ENCODE results near the gene HAUS3. TPM values are rescaled to one million over a fixed set of nuclear protein-coding genes. Genes with fewer than 3 reads are reported as not detected.

The HAUS3 gene
- total RNA-seq, 1 donor from 2014 or later = 5.7 TPM

DNA sequence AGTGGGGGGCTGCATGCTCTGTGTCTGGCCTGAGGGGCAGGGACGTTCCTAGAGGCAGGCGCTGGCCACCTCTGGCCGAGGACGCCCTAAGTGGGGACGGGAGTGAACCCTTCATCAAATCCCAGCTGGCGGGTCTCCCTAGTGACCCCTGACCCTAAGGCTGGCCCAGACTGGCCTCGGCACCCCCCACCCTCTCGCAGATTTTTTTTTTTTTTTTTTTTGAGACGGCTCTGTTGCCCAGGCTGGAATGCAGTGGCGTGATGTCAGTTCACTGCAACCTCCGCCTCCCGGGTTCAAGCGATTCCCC lies 21.0 kb upstream of the HAUS3 start:
- no peak for ATAC-seq

DNA sequence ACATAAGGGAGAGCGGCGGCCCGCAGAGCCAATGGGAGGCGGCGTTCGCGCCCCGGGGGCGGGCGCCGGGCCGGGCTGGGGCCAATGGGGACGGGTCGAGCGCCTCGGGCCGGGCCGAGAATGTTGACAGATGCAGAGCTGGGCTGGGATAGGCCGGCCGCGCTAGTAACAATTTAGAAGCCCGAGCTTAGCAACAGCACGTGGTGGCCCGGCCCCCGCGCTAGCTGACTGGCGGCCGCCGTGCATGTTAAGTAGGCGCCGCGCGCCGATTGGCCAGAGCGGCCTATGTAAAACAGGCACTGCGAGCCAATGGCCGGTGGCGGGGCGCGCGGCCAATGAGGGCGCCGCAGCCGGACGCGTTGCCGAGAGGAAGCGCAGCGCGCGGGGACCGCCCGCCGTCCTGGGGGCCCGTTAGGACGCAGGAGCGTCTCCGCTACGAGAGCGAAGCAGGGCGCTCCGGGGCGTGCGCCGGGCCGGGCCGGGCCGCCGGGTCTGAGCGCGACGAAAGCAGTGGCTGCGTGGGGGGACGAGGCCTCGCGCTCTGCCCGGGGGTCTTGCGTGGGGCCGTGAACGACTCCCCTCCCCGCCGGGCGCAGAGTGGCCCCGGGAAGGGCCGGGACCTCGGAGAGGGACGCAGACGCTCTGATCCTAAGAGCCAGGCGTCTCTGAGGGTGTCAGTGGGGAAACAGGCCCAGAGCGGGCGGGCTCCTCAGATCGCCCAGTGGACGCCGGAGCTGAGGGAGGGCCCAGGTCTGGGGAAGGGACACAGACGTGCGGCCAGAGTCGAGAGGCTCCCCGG lies 20.4 kb upstream of the HAUS3 start:
- ATAC-seq = peak; percentile 97

DNA sequence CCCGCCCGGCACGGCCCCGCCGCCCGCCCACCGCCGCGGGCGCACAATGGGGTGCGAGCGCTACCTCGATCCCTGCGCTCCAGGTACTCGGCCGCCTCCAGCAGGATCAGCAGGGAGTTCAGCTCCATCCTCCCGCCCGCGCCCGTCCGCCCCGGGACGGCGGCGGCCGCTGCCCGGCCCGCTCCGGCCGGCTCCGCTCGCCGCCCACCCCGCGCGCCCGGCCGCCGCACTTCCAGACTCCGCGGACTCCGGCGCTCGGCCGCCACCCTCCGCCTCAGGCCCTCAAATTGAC lies 19.9 kb upstream of the HAUS3 start, which contains the start of gene MXD4:
Gene MXD4, minus strand, starts transcription at position 257 of the 292 bp plus-strand sequence. Its CDS starts 129 bp downstream, at position 128.
- no peak for ATAC-seq

DNA sequence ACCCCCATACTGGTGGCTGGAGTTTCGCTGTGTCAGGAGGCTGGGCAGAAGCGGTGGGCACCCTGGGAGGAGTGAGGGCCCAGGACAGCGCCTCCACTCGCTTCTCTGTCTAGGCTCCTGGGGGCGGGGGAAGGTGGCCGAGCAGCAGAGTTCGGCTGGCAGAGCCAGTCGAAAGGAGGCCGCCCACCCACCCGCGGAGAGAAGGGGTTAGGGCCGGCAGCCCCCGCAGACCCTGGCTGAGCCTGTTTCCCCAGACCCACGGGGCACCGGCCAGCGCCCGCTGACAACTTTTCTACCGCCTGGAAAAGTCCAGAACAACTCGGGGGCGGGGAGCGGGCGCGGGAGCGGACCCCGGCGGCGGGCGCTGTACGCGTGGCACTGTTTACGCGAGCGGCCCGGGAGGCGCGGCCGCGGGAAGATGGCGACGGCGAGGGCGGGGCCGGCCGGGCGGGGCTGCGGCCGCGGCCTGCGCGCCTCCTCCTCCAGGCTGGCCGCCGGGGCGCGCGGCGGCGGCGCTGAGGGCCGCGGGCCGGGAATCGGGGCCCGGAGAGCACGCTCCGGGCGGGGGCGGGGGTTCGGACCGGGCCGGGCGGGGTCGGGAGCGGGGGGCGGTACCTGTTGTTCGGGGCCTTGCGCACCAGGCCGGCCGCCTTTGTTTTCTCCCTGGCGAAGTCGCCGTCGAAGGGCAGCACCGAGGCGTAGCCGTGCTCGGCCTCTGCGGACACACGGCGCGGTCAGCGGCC lies 19.4 kb upstream of the HAUS3 start:
- peak; percentile 14 for ATAC-seq

DNA sequence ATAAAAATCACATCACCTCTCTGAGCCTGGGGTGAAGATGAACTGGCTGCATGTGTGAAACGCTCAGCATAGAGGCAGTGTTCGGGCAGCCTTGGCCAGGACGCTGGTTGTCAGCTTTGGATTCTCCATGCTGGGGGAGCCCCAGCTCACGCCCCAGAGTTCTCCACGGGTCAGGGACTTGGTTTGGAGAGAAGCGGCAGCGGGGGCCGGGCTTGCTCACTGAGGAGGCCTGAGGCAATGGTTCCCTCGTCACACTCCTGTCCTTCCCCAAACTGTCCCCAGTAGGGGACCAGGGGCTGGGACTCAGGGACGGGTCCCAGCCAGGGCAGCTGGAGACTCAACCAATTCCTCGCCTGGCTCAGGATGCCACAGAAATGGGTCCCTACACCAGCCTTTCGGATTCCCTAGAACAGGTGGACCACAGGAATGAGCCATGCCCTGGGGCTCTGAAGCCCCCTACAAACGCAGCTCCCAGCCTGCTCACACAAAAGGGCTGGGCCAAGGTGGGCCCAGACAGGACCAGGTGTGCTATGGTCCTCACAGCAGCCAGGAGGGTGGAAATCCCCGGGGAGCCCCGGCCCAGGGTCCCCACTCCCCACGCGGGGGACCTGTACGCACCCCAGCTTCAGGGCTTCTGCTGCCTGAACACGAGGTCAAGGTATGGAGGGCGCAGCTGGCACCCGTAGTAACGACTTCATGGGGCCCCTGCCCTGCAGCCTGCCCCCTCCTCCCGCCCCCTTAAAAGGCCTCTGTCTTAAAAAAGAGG lies 18.6 kb upstream of the HAUS3 start:
- ATAC-seq = no peak

DNA sequence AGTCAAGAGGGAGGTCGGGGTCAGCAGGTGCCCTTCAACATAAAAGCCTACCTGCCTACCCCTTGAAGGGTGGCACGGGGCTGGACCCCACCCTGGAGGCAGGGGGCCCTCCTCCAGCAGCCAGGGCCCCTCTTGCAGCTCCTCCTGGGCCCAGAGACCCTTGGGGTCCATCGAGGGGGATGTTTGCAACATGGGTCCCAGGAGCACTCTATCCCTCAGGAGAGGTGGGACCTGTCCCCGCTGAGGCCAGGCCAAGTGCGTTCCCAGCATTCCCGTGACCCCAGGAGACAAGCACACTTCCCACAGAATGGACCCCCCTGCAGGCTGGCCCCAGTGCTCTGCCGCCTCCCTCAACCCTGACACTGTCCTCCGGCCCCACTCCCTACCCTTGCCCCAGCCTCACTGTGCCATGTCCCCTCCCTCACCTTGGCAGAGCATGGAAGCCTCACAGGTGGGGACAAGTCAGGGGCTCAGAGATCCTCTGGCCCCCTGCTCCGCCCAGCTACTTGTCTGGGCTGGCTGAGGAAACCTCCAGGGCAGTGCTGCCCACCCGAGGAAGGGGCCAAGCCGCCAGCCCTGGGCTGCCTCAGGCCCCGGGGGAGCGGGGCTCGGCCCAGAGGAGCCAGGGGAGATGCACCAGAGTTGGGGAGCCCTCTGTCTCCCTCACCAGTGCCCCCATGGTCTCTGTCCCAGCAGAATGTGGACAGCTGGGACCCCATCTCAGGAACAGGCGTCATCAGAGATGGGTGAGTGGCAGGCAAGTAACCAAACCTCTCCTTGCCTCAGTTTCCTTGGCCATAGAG lies 17.8 kb upstream of the HAUS3 start:
- ATAC-seq = no peak

DNA sequence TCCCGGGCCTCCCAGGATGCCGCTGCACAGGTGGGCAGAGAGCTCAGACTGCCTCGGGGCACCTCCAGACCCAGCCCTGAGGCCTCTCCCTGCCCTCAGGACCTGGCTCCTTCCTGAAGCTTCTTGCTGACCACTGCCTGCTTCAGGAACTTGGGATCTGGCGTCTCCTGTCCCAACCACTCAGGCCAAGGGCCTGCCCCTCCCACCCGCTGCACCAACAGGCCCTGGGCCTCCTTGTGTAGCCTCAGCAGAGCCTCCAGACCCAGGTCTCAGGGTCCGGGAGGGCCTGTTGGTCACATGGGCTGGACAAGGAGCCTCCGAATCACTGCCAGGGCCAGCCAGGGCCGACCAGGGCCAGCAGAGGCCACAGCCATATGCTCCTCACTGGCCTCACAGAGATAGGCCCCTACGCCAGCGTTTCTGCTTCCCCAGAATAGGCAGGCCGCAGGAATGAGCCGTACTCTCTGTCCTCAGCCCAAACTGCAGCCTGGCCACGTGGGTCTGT lies 17.2 kb upstream of the HAUS3 start:
- no peak for ATAC-seq

DNA sequence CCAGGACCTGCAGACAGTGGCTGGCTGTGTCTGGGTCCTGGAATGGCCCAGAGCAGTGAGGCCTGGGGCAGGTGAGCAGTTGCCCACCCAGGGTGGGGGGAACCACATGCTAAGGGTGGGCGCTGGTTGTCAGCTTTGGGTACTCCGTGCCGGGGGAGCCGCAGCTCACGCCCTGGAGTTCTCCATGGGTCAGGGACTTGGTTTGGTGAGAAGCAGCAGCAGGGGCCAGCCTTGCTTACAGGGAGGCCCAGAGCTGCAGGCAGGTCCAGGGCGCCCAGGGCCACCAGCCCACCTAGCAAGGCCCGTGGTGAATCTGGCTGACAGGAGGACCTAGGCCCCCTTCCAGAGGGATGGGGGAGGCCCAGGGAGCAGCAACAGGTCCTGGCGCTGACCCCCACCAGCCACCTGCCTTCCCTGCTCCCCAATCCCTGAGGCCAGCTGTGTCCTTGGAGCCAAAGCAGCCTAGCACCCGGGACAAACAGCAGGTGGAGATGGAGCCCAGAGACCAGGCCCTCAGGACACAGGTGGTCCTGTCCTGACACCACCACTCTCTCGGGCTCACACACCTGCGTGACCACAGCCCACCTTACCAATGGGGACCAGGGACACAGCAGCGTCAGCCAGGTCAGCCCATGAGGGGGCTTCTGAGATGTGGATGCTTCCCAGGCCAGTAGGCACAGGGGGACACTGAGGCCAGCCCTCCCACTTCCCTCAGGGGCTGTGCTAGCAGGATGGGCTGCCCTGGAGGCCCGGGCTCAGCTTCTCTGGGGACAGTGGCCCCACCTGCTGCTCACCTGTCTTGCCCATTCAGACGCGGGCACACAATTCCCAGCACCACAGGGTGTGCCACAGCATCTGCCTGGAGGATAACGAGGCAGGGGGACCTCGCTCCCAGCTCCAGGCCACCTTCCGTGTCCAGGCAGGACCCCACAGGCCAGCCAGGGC lies 16.4 kb upstream of the HAUS3 start:
- no peak for ATAC-seq

DNA sequence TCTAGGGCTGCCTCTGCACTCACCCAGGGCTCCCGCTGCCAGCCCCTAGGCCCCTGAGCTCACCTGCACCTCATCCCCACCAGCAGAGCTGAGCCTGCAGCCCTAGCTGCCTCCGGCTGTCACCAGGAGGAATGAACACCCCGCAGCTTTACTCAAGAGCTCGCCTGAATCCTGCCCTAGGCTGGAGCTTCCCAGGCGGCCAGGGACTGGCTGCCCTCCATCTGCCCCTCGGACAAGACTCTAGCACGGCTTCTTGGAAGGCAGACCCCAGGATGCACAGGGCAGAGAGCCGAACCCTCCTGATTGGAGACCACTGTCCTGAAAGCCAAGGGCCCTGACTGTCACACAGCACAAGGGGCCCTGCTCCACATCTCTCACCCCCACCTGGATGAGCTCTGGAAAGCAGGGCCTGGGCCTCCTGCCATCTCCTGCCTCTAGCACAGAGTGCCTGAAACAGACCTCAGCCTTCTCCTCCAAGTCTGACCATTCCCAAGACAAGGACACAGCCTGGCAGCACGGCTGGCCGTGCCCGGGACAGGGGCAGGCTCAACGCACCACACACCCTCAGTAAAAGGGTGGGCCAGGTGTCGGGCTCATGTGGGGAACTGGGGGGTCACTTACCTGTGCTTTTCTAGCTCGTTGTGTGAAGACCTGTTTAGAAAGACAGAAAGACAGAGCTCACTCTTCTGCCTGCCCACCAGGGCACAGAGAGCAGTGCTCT lies 15.6 kb upstream of the HAUS3 start:
- ATAC-seq = no peak

DNA sequence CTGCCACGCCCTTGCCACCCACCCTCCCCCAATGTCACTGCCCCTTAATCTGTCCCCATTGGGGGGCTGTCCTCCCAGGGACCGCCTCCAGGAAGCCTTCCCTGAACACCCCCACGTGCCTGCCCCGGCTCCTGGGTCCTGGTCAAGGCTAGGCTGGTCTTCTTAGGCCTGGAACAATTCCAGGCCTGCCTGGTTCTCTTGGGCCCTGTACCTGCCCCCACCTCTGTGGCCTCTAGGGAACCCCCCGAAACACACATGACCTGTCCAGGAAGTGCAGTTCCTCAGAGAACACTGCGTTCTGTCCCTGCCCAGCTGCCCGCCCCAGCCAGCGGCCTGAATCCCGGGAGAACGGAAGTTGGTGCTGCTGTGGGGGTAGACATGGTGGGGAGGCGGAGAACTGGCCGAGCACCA lies 14.9 kb upstream of the HAUS3 start:
- ATAC-seq = no peak

DNA sequence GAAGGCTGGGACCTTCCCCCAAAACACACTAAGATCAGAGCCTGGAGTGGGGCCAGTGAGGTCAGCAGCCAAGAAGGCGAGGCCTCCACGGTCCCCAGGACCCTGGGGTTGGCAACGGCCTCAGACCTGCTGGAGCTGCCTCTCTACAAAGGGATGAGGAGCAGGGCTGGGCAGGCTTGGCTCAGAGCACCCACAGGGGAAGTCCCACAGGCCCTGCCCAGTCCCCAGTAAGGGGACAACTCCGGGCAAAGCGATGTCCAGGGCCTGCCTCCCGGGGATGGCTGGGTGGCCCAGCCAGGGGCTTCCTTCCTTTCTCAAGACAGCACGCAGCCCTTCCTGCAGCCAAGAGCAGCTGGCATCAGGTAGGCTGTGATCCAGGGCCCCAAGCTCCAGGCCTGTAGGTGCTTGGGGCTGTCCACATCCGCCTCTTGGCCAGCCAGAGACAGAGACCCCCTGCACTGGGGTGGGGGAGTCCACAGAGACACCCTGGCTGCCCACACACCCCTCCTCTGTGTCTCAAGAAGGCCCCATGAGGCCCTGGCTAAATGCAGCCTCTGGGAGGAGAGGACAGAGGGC lies 14.3 kb upstream of the HAUS3 start:
- no peak for ATAC-seq

DNA sequence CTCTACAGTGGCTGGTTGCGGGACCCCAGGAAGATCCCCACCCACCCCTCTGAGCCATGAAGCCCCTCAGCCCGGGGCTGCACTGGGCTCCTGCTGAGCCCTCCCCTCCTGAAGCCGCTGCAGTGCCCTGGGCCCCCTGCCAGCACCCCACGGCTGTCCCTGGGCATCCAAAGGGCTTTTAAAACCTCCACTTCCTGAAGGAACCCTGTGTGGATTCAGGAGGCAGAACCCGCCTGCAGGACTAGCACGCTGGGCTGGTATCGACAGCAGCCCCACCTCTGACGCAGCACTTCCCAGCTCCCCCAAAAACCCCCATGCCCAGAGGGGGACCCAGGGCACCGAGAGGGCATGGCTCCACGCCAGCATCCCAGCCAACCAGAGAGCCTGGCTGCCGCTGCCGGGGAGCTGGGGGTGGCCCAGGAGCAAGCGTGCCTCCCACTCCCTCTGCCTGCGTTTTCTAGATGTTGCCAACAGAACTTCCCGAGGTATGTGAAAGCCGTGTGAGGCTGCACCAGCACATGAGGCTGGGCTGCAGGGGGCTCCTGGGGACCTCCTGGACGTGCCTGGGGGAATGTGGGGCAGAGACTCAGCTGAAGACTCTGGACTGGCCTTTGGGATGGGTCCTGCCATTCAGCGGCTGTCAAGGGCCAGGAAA lies 13.7 kb upstream of the HAUS3 start:
- peak; percentile 19 for ATAC-seq

DNA sequence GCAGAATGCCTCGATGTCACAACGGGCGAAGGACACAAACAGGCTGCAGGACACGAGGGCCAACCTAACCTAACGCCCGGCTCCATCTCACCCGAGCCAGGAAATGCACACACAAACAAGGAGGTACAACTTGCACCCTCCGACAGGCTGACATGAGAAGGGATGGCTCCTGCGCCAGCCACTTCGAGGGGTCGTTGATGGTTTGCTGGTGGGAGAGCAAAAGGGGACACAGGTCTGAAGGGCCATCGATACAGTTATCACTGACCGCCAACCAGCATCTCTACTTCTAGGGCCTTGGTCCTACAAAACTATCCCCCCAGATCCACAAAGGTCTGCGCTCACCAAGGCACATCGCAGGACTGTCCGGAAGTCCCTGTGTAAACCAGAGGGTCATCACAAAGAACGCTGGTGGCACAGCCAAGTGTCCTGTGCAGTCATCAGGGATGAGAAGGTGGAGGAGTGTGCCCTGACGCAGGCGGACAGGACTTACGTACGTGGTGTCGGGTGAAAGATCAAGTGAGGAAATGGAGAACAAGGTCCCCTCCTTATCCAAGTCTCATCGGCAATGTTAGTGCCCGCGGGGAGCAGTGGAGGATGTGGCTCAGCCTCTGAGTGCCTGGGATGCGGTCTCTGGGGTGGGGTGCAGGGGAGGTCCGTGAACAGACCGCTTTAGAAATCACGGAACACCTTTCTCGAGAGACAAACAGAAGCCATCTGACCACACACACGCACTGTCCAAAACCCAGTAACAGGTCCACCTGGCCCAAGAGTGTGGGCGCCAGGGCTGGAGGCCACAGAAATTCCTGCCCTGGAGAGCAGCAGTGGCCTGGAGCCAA lies 13.0 kb upstream of the HAUS3 start:
- no peak for ATAC-seq

DNA sequence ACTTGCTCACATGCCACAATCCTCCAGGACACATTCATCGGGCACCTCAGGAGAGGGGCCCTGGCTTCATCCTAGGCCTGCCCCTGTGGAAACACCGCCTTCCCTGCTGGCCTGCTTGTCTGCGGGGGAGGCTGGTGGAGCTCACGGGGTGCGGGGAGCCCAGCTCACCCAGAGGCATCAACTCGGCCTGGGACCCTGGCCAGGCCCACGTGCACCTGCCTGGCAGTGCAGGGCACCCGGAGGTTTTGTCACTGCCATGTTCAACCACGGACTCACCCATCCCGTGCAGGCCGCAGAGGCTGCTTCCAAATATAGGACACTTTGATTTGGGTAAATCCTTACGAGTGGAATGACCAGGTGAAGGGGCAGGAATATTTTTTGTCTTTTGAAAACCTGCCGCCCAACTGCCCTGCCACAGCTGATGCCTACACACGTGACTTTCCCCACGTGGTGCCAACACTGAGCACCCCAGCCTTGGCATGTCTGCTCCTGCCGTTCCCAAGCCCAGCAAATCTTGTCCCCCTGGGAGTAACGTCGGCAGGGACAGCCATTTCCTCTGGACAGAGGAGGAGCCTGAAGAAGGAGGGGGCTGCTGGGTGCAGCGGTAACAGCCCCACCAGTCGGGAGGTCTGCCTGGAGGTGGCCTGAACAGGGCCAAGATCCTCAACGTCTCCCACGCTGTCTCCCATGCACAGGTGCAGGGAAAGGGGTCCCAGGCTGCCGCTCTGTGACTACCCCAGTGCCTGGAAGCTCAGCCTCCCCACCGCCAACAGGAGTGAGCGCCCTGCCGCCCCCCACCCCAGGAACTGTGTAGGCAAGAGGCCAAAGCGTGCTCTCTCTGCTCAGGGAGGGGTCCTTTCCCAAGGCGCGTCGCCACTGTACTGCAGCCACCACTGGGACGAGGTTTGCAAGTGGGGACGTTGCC lies 11.5 kb upstream of the HAUS3 start:
- no peak for ATAC-seq

DNA sequence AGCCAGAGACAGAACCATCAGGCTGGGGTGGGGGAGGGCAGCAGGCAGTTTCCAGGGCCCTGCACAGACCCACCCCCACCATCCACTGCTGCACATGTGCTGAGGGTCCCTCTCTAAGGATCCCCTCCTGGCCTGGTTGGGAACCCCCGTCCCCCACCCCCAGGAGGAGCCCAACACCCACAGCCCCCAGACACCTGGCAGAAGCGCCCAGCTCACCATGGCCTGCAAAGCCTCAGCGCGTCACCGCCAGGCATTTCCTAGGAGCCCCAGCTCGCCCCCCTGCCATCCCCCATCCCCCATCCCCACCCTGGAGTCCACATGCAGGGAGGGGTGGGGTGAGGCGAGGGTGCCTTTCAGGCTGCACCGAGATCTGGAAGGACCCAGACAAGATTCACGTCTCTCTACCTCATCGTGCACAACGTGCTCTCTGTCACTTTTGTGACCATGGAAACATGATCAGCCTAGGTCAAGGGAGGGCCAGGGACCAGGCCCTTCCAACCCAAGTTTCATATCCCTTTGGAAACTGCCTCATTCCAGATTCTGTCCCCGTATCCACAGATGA lies 10.7 kb upstream of the HAUS3 start:
- no peak for ATAC-seq

DNA sequence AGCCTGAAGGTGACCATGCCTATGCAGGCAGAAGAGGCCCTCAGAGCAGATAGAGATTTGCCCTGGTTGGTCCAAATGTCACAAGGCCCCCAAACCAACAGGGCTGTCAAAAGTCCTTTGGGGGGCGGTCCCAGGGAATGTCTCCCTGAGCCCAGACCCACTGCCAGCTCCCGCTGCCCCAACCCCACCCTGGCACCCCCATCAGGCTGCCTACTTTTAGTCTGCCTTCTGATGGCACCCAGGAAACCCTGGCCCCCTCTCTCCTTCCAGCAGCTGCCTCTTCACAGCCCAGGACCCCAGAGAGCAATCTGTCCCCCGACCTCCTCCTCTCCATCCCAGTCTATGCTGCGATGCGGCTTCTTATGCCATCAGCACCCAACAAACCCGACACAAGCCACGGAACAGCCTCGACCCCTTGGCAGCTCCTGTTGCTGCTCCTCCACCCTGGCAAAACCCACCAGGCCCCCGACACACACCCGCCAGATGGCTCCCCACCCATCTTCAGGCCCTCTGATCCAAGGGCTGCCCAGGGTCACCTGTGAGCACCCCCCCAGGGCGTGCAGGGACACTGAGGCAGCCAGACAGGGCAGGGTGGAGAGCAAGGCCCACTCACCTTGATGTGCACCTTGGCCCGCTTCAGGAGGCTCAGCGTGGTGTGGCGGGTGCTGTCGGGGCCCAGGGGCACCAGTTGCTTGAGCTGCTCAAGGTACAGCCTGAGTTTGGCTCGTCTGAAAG lies 10.0 kb upstream of the HAUS3 start:
- no peak for ATAC-seq
